ENCODE data around the gene ZSWIM4. TPM values are rescaled to one million over a fixed set of nuclear protein-coding genes. Genes with fewer than 3 reads are reported as not detected.

ZSWIM4 gene
- total and polyA plus RNA-seq, 2 of the 13 experiments (the other 11 are each of a cell fraction or from before 2014, with no cell fraction given) = 0.33 to 0.86 TPM

- TF ChIP-seq ZBTB10 (CRISPR knock-in tag; IDR thresholded peaks at IDR 0.05; ENCODE audit: borderline replicate concordance) (no peak), ZNF337 (CRISPR knock-in tag; IDR thresholded peaks at IDR 0.05; ENCODE audit: borderline replicate concordance, low read depth) (0 out of 2 replicates have a peak, but pooled peaks have one; percentile 2), ZNF260 (CRISPR knock-in tag; IDR thresholded peaks at IDR 0.05; ENCODE audit: borderline replicate concordance, low read depth) (no peak), HOXA9 (CRISPR knock-in tag; IDR thresholded peaks at IDR 0.05; ENCODE audit: borderline replicate concordance) (no peak), NFIB (CRISPR knock-in tag; IDR thresholded peaks at IDR 0.05; ENCODE audit: borderline replicate concordance) (no peak), AKNA (CRISPR knock-in tag; IDR thresholded peaks at IDR 0.05; ENCODE audit: borderline replicate concordance) (no peak), ATF6 (CRISPR knock-in tag; conservative IDR thresholded peaks at IDR 0.05) (no peak), MTERF4 (CRISPR knock-in tag; IDR thresholded peaks at IDR 0.05) (0 out of 2 replicates have a peak, but pooled peaks have one; percentile 63), ZFYVE20 (CRISPR knock-in tag; IDR thresholded peaks at IDR 0.05; ENCODE audit: borderline replicate concordance, low read depth) (no peak), RORA (CRISPR knock-in tag; IDR thresholded peaks at IDR 0.05) (no peak), ZNF136 (CRISPR knock-in tag; IDR thresholded peaks at IDR 0.05; ENCODE audit: low read depth) (no peak), FIP1L1 (IDR thresholded peaks at IDR 0.05; ENCODE audit: borderline replicate concordance, insufficient read depth, low read depth, low read length) (no peak), GMEB1 (CRISPR knock-in tag; IDR thresholded peaks at IDR 0.05; ENCODE audit: borderline replicate concordance) (no peak), KLF16 (CRISPR knock-in tag; IDR thresholded peaks at IDR 0.05) (no peak)
Measured at GRCh38 chr19:13748169-13748828, 46.9 kb upstream of the ZSWIM4 start (continued).
